H1 (cell line): ENCODE measurements around the gene SNRPB2. TPM values are rescaled to one million over a fixed set of nuclear protein-coding genes. Genes with fewer than 3 reads are reported as not detected.

Experiments
- ASH2L ChIP-seq: fragments of 200-600, 300-600 bp; sonication (generic); IDR thresholded peaks from one replicate; pipeline ENCODE4 v1.7.1; 2017; ENCODE audit warnings: low read length
- E2F6 ChIP-seq: IDR thresholded peaks from 2 replicates; pipeline ENCODE4 v1.6.1; 2012; ENCODE audit warnings: inconsistent platforms
- TAF1 ChIP-seq: IDR thresholded peaks from 2 replicates; pipeline ENCODE4 v1.6.1; 2011; ENCODE audit warnings: mild to moderate bottlenecking, low read depth, low read length
- polyA plus RNA-seq, 7 experiments: library from polyadenylated mRNA; depleted of rRNA in 3 of 7; stranded (reverse) in 5 of 7; unstranded in 2 of 7; fragments of >200 nt in 5 of 7; fragments of 200-250 nt in 2 of 7; gene quantifications; 1 replicate in 5 of 7; 2 replicates in 1 of 7; 4 replicates in 1 of 7; pipeline versions ENCODE4 v1.2.1 to v1.2.3, GENCODE V29; 2011 to 2013; ENCODE audit warnings: missing spikeins in 2 of 7, mixed read lengths in 2 of 7
- total RNA-seq: library from RNA; stranded (reverse); fragmentation: NEBNext Ultra II Directional; extraction: Animal tissue kit (Norgen Biotek cat#: 25700); gene quantifications from 2 replicates; pipeline ENCODE4 v1.2.1, GENCODE V29; 2021

The SNRPB2 gene
- total and polyA plus RNA-seq, 2 of the 8 experiments (the other 6 are each of a cell fraction or from before 2014, with no cell fraction given): 49.4 to 102 TPM

- TF ChIP-seq E2F6: no peak
- no peak for TF ChIP-seq TAF1
- no peak for TF ChIP-seq ASH2L
Observed at GRCh38 chr20:16781496-16781895, 51.7 kb downstream of the SNRPB2 start (continued).
